Measurements from ENCODE around the gene TOMM6.

The TOMM6 gene

GRCh38 chr6:41787219-41787917 is at the start of gene TOMM6:
Gene TOMM6 (plus strand): TSS chr6:41787694. CDS start chr6:41787698, 4 bp downstream.
- peak; percentile 94 for DNase-seq

GRCh38 chr6:41739041-41739440 is 48.5 kb upstream of the TOMM6 start:
- DNase-seq = no peak

GRCh38 chr6:41740366-41741162 is 46.9 kb upstream of the TOMM6 start:
- no peak for DNase-seq

- no peak for DNase-seq
These were observed 45.6 kb upstream of the TOMM6 start for GRCh38 chr6:41741625-41742490.

- no peak for DNase-seq
These were observed 43.9 kb upstream of the TOMM6 start for GRCh38 chr6:41743406-41744235.

- DNase-seq = no peak
These were observed 43.2 kb upstream of the TOMM6 start for GRCh38 chr6:41744236-41744787.

- DNase-seq = no peak
These were observed 41.4 kb upstream of the TOMM6 start for GRCh38 chr6:41746107-41746506.

- DNase-seq = no peak
These were observed 40.0 kb upstream of the TOMM6 start, which contains the start of gene PGC for GRCh38 chr6:41747256-41748101. Gene PGC (minus strand): TSS chr6:41747397. CDS start chr6:41747334, 63 bp downstream.

- DNase-seq = no peak
These were observed 39.4 kb upstream of the TOMM6 start for GRCh38 chr6:41748102-41748477.

- no peak for DNase-seq
These were observed 39.0 kb upstream of the TOMM6 start for GRCh38 chr6:41748542-41748941.

- DNase-seq = no peak
These were observed 37.1 kb upstream of the TOMM6 start for GRCh38 chr6:41750374-41750773.

- DNase-seq = no peak
These were observed 31.6 kb upstream of the TOMM6 start for GRCh38 chr6:41755895-41756294.

- DNase-seq = no peak
These were observed 31.1 kb upstream of the TOMM6 start for GRCh38 chr6:41756354-41756753.

- DNase-seq = no peak
These were observed 30.2 kb upstream of the TOMM6 start for GRCh38 chr6:41757271-41757670.

- DNase-seq = no peak
These were observed 29.4 kb upstream of the TOMM6 start for GRCh38 chr6:41757931-41758640.

GRCh38 chr6:41758641-41759035 is 28.9 kb upstream of the TOMM6 start:
- DNase-seq = no peak

GRCh38 chr6:41759106-41759904 is 28.2 kb upstream of the TOMM6 start:
- DNase-seq = no peak

GRCh38 chr6:41759905-41760579 is 27.5 kb upstream of the TOMM6 start:
- no peak for DNase-seq

- no peak for DNase-seq
These were observed 24.0 kb upstream of the TOMM6 start for GRCh38 chr6:41763470-41763869.

Data from EL (cell line).